HG02642 (cell line): ENCODE measurements around the gene IWS1.

Experiments
- ATAC-seq: cut with Tn5 transposase; IDR thresholded peaks from one replicate; pipeline ENCODE4 v1.9.1; 2021; ENCODE audit warnings: mild to moderate bottlenecking; ENCODE audit not compliant: unreplicated experiment, poor library complexity

Gene IWS1

DNA sequence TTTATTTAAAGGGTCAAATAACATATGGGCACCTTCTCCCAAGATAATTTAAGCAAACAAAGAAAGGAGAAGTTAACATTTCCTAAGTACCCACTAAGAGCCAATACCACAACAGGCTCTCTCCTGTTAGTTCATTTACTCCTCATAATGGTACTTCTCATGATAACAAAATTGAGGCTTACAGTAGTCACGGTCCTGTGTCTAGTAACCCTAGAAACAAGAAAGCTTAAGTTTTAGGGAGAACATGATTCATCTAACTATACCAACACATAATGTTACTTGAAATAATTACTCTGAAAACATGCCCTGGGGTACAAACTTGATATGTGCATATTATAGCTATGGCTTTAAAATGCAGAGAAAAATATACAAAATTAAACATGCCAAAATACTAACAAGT, 19.8 kb downstream of the IWS1 start:
- ATAC-seq = no peak

- no peak for ATAC-seq
Observed at GRCh38 chr2:127504552-127505430, 21.5 kb downstream of the IWS1 start.

- ATAC-seq = no peak
Observed at GRCh38 chr2:127503491-127503890, 22.8 kb downstream of the IWS1 start.

DNA sequence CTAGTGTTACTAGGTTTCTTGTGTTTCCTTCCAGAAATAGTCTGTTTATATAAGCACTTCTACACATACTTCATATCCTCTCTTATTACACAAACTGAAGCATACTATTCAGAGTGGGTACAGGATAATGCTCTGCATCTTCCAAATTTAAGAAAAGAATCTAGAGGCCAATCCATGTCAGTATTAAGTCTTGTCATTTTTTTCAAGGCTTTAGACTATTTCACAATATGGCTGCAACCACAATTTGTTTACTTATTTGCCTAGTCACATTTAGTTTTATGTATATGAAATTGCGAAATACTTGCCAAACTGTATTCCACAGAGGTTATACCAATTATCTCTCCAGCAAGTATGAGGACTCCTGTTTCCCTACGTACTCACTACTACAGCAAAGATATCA, 27.9 kb downstream of the IWS1 start:
- no peak for ATAC-seq

DNA sequence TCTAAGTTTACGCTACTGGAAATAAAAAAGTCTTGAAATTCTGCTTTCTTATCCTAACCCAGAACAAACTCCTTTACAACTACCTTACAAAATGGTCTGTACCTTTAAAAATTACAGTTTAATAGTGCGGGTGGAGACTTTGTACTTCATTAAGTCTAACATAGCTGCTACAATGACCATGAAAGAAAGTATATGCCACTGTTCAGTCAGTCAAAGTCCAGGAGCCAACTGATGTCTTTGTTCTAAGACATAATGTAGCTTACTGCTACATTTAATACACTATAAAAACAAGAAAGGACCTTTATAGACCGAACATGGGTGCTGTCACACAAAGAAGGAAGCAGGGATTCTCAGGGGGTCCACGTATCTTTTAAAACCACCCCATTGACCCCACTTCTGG, 36.0 kb downstream of the IWS1 start:
- no peak for ATAC-seq

DNA sequence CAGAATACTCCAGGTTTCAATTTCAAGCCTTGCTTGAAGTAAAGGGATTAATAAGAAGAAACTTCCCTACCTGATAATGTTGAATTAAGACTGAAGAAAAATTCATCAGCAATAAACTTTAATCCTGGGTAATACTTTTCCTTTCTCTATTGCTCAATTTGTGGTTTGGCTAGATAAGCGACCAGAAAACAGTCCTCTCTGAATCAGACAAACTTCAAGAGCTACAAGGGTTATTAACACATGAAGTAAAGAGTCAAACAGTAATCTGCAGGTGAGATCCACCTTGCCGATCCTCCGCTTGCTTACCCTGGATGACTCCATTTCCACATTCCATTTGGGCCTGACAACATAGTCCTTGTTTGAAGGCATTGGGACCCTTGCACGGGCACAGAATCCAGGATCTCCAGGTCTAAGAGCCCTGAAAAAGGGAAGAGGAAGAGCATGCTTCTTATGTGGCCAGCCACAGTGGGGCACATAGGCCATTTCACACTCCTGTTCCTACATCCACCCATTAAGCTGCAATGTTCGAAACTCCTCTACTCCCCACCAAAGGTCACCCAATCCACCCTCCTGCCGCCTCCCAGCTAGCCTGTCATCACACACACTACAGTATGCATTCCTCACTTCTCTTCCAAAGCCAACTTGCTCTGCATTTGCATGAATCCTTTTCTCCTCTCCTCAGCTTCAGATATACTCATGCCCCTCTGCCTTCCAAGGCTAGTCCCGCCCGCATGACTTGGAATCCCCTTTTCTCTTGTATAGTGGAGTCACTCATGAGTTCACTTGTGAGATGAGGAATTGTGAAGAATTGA, 39.8 kb downstream of the IWS1 start:
- no peak for ATAC-seq

- ATAC-seq = no peak
Observed at GRCh38 chr2:127485694-127486071, 40.6 kb downstream of the IWS1 start.

- ATAC-seq = no peak
Observed at GRCh38 chr2:127485051-127485693, 41.1 kb downstream of the IWS1 start.

GRCh38 chr2:127482031-127482430, 44.3 kb downstream of the IWS1 start:
- ATAC-seq = no peak

GRCh38 chr2:127479866-127480743, 46.2 kb downstream of the IWS1 start:
- no peak for ATAC-seq

GRCh38 chr2:127479219-127479825, 47.0 kb downstream of the IWS1 start:
- no peak for ATAC-seq

GRCh38 chr2:127475788-127476187, 50.5 kb downstream of the IWS1 start:
- no peak for ATAC-seq

GRCh38 chr2:127472268-127472667, 54.0 kb downstream of the IWS1 start:
- ATAC-seq = no peak

GRCh38 chr2:127471286-127471988, 54.9 kb downstream of the IWS1 start:
- no peak for ATAC-seq

GRCh38 chr2:127469974-127470373, 56.3 kb downstream of the IWS1 start:
- no peak for ATAC-seq

DNA sequence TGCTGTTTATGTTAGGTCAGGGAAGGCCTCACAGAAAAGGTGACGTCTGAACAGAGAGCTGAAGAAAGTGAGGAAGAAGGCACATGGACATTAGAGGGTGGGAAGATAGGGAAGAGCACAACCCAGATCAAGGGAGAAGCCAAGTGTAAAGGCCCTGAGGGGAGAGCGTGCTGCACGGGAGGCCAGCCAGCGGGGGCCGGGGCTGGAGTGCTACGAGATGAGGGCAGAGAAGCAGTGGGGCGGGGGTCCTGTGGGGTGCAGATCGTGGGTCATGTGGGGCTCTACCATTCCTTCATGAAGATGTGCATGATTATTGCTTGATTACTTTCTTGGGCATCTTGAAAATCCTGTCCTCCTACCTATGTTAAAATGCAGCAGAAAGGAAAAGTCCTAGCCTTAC, 57.2 kb downstream of the IWS1 start:
- ATAC-seq = no peak

GRCh38 chr2:127465258-127465657, 61.0 kb downstream of the IWS1 start:
- ATAC-seq = no peak

- ATAC-seq = no peak
Observed at GRCh38 chr2:127464470-127465257, 61.6 kb downstream of the IWS1 start.
